HepG2 (cell line): ENCODE measurements around the gene MTOR. TPM values are rescaled to one million over a fixed set of nuclear protein-coding genes. Genes with fewer than 3 reads are reported as not detected.

ENCODE experiments used
- BHLHE40 ChIP-seq: IDR thresholded peaks from 2 replicates; pipeline ENCODE4 v1.6.1; 2011; ENCODE audit warnings: low read length, improper control_type of control experiment
- CEBPZ ChIP-seq: IDR thresholded peaks from 2 replicates; pipeline ENCODE4 v1.6.1; 2012; ENCODE audit warnings: low read length, improper control_type of control experiment
- CREB3 ChIP-seq: sonication (generic); formaldehyde crosslinking; IDR thresholded peaks from 2 replicates; pipeline ENCODE4 v1.5.0; 2020; ENCODE audit warnings: missing genetic modification reagents
- FOXJ3 ChIP-seq: sonication (generic); formaldehyde crosslinking; IDR thresholded peaks from 2 replicates; pipeline ENCODE4 v1.4.0; 2020; ENCODE audit warnings: missing genetic modification reagents, mild to moderate bottlenecking, borderline replicate concordance
- HDAC6 ChIP-seq: fragments of 200-600 bp; sonication (generic); IDR thresholded peaks from 2 replicates; pipeline ENCODE4 v1.7.0; 2017; ENCODE audit warnings: mild to moderate bottlenecking, antibody characterized with exemption, low read length, low read depth
- HNRNPH1 ChIP-seq: fragments of 200-400 bp; formaldehyde crosslinking; optimal IDR thresholded peaks from 2 replicates; pipeline ENCODE3; 2017; ENCODE audit warnings: mild to moderate bottlenecking, low read depth, low read length
- IKZF4 ChIP-seq: sonication (generic); formaldehyde crosslinking; IDR thresholded peaks from 2 replicates; pipeline ENCODE4 v1.5.1; 2020; ENCODE audit warnings: borderline replicate concordance, mild to moderate bottlenecking, low read depth, missing genetic modification reagents; ENCODE audit errors: not compliant biosample characterization
- NR0B2 ChIP-seq: sonication (generic); formaldehyde crosslinking; IDR thresholded peaks from 2 replicates; pipeline ENCODE4 v1.4.0; 2020; ENCODE audit warnings: mild to moderate bottlenecking, missing genetic modification reagents
- PAXIP1 ChIP-seq: sonication (generic); formaldehyde crosslinking; conservative IDR thresholded peaks from 2 replicates; pipeline ENCODE4 v1.4.0; 2020; ENCODE audit warnings: mild to moderate bottlenecking, missing genetic modification reagents, moderate library complexity
- TAF1 ChIP-seq: sonication (generic); formaldehyde crosslinking; IDR thresholded peaks from 2 replicates; pipeline ENCODE4 v1.4.0; 2020; ENCODE audit warnings: missing genetic modification reagents
- YEATS2 ChIP-seq: sonication (generic); formaldehyde crosslinking; IDR thresholded peaks from 2 replicates; pipeline ENCODE4 v1.4.0; 2020; ENCODE audit warnings: missing genetic modification reagents, borderline replicate concordance
- ZNF24 ChIP-seq: fragments of 450-650 bp; IDR thresholded peaks from 2 replicates; pipeline ENCODE4 v1.6.1; 2017; ENCODE audit warnings: antibody characterized with exemption, mild to moderate bottlenecking
- ZNF550 ChIP-seq: sonication (generic); formaldehyde crosslinking; IDR thresholded peaks from 2 replicates; pipeline ENCODE4 v1.4.0; 2020; ENCODE audit warnings: mild to moderate bottlenecking, missing genetic modification reagents, borderline replicate concordance
- ZNF567 ChIP-seq: sonication (generic); formaldehyde crosslinking; IDR thresholded peaks from 2 replicates; pipeline ENCODE4 v1.8.1; 2023; ENCODE audit warnings: mild to moderate bottlenecking, missing genetic modification reagents, borderline replicate concordance
- ZNF710 ChIP-seq: sonication (generic); formaldehyde crosslinking; IDR thresholded peaks from 2 replicates; pipeline ENCODE4 v1.5.0; 2020; ENCODE audit warnings: mild to moderate bottlenecking, missing genetic modification reagents, borderline replicate concordance
- ZSCAN20 ChIP-seq: sonication (generic); formaldehyde crosslinking; IDR thresholded peaks from 2 replicates; pipeline ENCODE4 v1.4.0; 2020; ENCODE audit warnings: missing genetic modification reagents, mild to moderate bottlenecking, borderline replicate concordance
- polyA plus RNA-seq, 8 experiments: library from polyadenylated mRNA; depleted of rRNA in 3 of 8; stranded (reverse) in 7 of 8; unstranded in 1 of 8; fragments of >200 nt; fragmentation: Illumina TruSeq in 4 of 8; extraction: Trizol in 4 of 8; gene quantifications; 2 replicates each; pipeline versions ENCODE4 v1.2.1 to v1.2.3, GENCODE V29; 2011 to 2016; ENCODE audit warnings: low read depth in 4 of 8, missing spikeins in 1 of 8, mixed read lengths in 1 of 8; ENCODE audit not compliant: insufficient read depth in 1 of 8
- total RNA-seq, 5 experiments: library from RNA; depleted of rRNA; stranded (reverse); fragments of >200 nt; fragmentation: Illumina TruSeq; extraction: Trizol; gene quantifications; 2 replicates each; pipeline ENCODE4 v1.2.3, GENCODE V29; 2016; ENCODE audit warnings: low read depth in 1 of 5

Gene MTOR
- total and polyA plus RNA-seq, 2 of the 13 experiments (the other 11 are each of a cell fraction or from before 2014, with no cell fraction given): 24.6 to 34.6 TPM

GRCh38 chr1:11272832-11273594 lies 10.7 kb upstream of the MTOR start, which contains the start of gene UBIAD1 (continued):
- TF ChIP-seq CEBPZ: no peak
- peak; percentile 97 for TF ChIP-seq TAF1
- no peak; the same call in 1 of the 2 replicates for TF ChIP-seq ZNF710 (CRISPR knock-in tag)
- TF ChIP-seq PAXIP1 (CRISPR knock-in tag): peak; percentile 50
- TF ChIP-seq IKZF4 (CRISPR knock-in tag): peak; percentile 78
- TF ChIP-seq HDAC6: no peak
- no peak; the same call in 1 of the 2 replicates for TF ChIP-seq ZNF550 (CRISPR knock-in tag)
- peak; percentile 89 for TF ChIP-seq ZSCAN20
- peak; percentile 36; the same call in 1 of the 2 replicates for TF ChIP-seq FOXJ3 (CRISPR knock-in tag)
- TF ChIP-seq CREB3 (CRISPR knock-in tag): no peak
- no peak for TF ChIP-seq HNRNPH1
- TF ChIP-seq ZNF24: no peak
- peak; percentile 39; the same call in 1 of the 2 replicates for TF ChIP-seq YEATS2 (CRISPR knock-in tag)
- no peak for TF ChIP-seq BHLHE40
- TF ChIP-seq NR0B2 (CRISPR knock-in tag): peak; percentile 96; the same call in 1 of the 2 replicates
- TF ChIP-seq ZNF567 (CRISPR knock-in tag): peak; percentile 83
